Vagina (tissue), 2 donors: Measurements from ENCODE around the gene MSL1. TPM values are rescaled to one million over a fixed set of nuclear protein-coding genes. Genes with fewer than 3 reads are reported as not detected.

ENCODE experiments used
- DNase-seq, 2 donors: peaks; one replicate each; pipeline ENCODE4 v3.0.0-alpha.2; 2017; ENCODE audit errors: extremely low spot score in 2 of 2
- H3K27ac ChIP-seq: fragments of 200-600 bp; sonication (generic); one replicate; pipeline ENCODE4 v1.5.1; 2019
- H3K27me3 ChIP-seq: fragments of 200-600 bp; sonication (generic); one replicate; pipeline ENCODE4 v1.5.1; 2019
- H3K36me3 ChIP-seq, 2 donors: fragments of 200-600 bp; sonication (generic); one replicate each; pipeline ENCODE4 v1.5.1; 2017 to 2019
- H3K4me1 ChIP-seq: fragments of 200-600 bp; sonication (generic); one replicate; pipeline ENCODE4 v1.5.1; 2019
- H3K4me3 ChIP-seq, 2 donors: fragments of 200-600 bp; sonication (generic); 1 replicate in 1 of 2; 2 replicates in 1 of 2; pipeline ENCODE4 v1.5.1; 2016 to 2019
- H3K9me3 ChIP-seq: fragments of 200-600 bp; sonication (generic); one replicate; pipeline ENCODE4 v1.5.1; 2019
- CTCF ChIP-seq, 3 experiments: fragments of 450-650 bp in 2 of 3; fragments of 200-600 bp in 1 of 3; sonication (generic) in 1 of 3; IDR thresholded peaks; one replicate each; pipeline ENCODE4 v1.5.1; 2017 to 2019; ENCODE audit warnings: antibody characterized with exemption in 3 of 3, mild to moderate bottlenecking in 2 of 3, moderate library complexity in 2 of 3
- POLR2A ChIP-seq, 2 donors: fragments of 450-650 bp; IDR thresholded peaks; one replicate each; pipeline ENCODE4 v1.6.1; 2017; ENCODE audit warnings: antibody characterized with exemption in 2 of 2, mild to moderate bottlenecking in 2 of 2, moderate library complexity in 2 of 2
- POLR2AphosphoS5 ChIP-seq, 2 donors: sonication (generic); formaldehyde crosslinking; IDR thresholded peaks; one replicate each; pipeline ENCODE4 v1.9.0; 2017; ENCODE audit warnings: antibody characterized with exemption in 2 of 2, mild to moderate bottlenecking in 2 of 2, low read depth in 1 of 2; ENCODE audit not compliant: insufficient read depth in 1 of 2
- intact Hi-C: fragments of 100-400 bp; cut with DNase I; formaldehyde crosslinking; loops from one replicate; pipeline ENCODE4 v1.15.1; 2023
- total RNA-seq: library from RNA; depleted of rRNA; stranded (reverse); fragments of >200 nt; gene quantifications from one replicate; pipeline ENCODE4 v1.2.3, GENCODE V29; 2016

Gene MSL1
- total RNA-seq, 1 donor from 2014 or later: 62.4 TPM

- no peak for DNase-seq
- no peaks in the 10 kb centered on the region for H3K27me3 ChIP-seq
- peaks cover 0 to 13% of the 10 kb centered on the region in 2 donors for H3K36me3 ChIP-seq
- intact Hi-C loops: no loop called here
- no peak overlapping the region for H3K4me3 ChIP-seq
- peaks cover 79% of the 10 kb centered on the region for H3K4me1 ChIP-seq
- H3K9me3 ChIP-seq: no peaks in the 10 kb centered on the region
- peak overlapping the region; percentile 99 for H3K27ac ChIP-seq
- TF ChIP-seq POLR2AphosphoS5 (IDR thresholded peaks at IDR 0.05; ENCODE audit: insufficient read depth in 1 of 2, low read depth in 1 of 2) (no peak), CTCF (IDR thresholded peaks at IDR 0.05) (no peak), POLR2A (IDR thresholded peaks at IDR 0.05) (no peak)
These were observed 47.6 kb upstream of the MSL1 start for GRCh38 chr17:40074175-40074512.

- Histone ChIP-seq H3K36me3 (peaks cover 0 to 18% of the 10 kb centered on the region in 2 donors), H3K4me3 (no peak overlapping the region), H3K9me3 (no peaks in the 10 kb centered on the region), H3K27ac (peak overlapping the region; percentile 99), H3K4me1 (peaks cover 72% of the 10 kb centered on the region), H3K27me3 (no peaks in the 10 kb centered on the region)
- intact Hi-C loops: no loop called here
- no peak for DNase-seq
- no peak for TF ChIP-seq POLR2AphosphoS5 (IDR thresholded peaks at IDR 0.05; ENCODE audit: insufficient read depth in 1 of 2, low read depth in 1 of 2)
- TF ChIP-seq CTCF (IDR thresholded peaks at IDR 0.05): no peak
- TF ChIP-seq POLR2A (IDR thresholded peaks at IDR 0.05): no peak
These were observed 46.9 kb upstream of the MSL1 start for GRCh38 chr17:40074871-40075200.

GRCh38 chr17:40075201-40075941, 46.4 kb upstream of the MSL1 start:
- no peaks in the 10 kb centered on the region for H3K9me3 ChIP-seq
- H3K27ac ChIP-seq: peak overlapping the region; percentile 99
- no peaks in the 10 kb centered on the region for H3K27me3 ChIP-seq
- peaks cover 0 to 18% of the 10 kb centered on the region in 2 donors for H3K36me3 ChIP-seq
- H3K4me1 ChIP-seq: peaks cover 67% of the 10 kb centered on the region
- intact Hi-C loops: no loop called here
- peak overlapping the region; percentile 17 to 34 for H3K4me3 ChIP-seq
- DNase-seq: no peak
- TF ChIP-seq POLR2AphosphoS5 (IDR thresholded peaks at IDR 0.05; ENCODE audit: insufficient read depth in 1 of 2, low read depth in 1 of 2) (peak; percentile 26 to 56), CTCF (IDR thresholded peaks at IDR 0.05) (peak; percentile 75 to 93 (median 92)), POLR2A (IDR thresholded peaks at IDR 0.05) (no peak)

- TF ChIP-seq CTCF (IDR thresholded peaks at IDR 0.05): no peak
- TF ChIP-seq POLR2AphosphoS5 (IDR thresholded peaks at IDR 0.05; ENCODE audit: insufficient read depth in 1 of 2, low read depth in 1 of 2): no peak
- TF ChIP-seq POLR2A (IDR thresholded peaks at IDR 0.05): no peak
- no peak for DNase-seq
- Histone ChIP-seq H3K27ac (peak overlapping the region; percentile 99), H3K27me3 (no peaks in the 10 kb centered on the region), H3K4me1 (peaks cover 60% of the 10 kb centered on the region), H3K9me3 (no peaks in the 10 kb centered on the region), H3K4me3 (peak overlapping the region; percentile 17 to 34), H3K36me3 (peaks cover 0 to 18% of the 10 kb centered on the region in 2 donors)
- intact Hi-C loops: no loop called here
These were observed 45.8 kb upstream of the MSL1 start for GRCh38 chr17:40075942-40076498.

GRCh38 chr17:40076591-40076990, 45.2 kb upstream of the MSL1 start:
- DNase-seq: no peak
- intact Hi-C loops: no loop called here
- H3K4me1 ChIP-seq: peaks cover 54% of the 10 kb centered on the region
- no peaks in the 10 kb centered on the region for H3K9me3 ChIP-seq
- no peak overlapping the region for H3K4me3 ChIP-seq
- peaks cover 0 to 18% of the 10 kb centered on the region in 2 donors for H3K36me3 ChIP-seq
- no peaks in the 10 kb centered on the region for H3K27me3 ChIP-seq
- H3K27ac ChIP-seq: peak overlapping the region; percentile 99
- TF ChIP-seq POLR2A (IDR thresholded peaks at IDR 0.05) (no peak), POLR2AphosphoS5 (IDR thresholded peaks at IDR 0.05; ENCODE audit: insufficient read depth in 1 of 2, low read depth in 1 of 2) (no peak), CTCF (IDR thresholded peaks at IDR 0.05) (no peak)
